GM11168 (cell line): ENCODE measurements around the gene IL34.

ENCODE experiments used
- in situ Hi-C: fragments of 300-500 bp; cut with MboI; formaldehyde crosslinking; loops from one replicate; pipeline ENCODE4 v1.12.0; 2022; ENCODE audit warnings: low sequenced_read_pairs; ENCODE audit not compliant: unreplicated experiment

The IL34 gene

DNA sequence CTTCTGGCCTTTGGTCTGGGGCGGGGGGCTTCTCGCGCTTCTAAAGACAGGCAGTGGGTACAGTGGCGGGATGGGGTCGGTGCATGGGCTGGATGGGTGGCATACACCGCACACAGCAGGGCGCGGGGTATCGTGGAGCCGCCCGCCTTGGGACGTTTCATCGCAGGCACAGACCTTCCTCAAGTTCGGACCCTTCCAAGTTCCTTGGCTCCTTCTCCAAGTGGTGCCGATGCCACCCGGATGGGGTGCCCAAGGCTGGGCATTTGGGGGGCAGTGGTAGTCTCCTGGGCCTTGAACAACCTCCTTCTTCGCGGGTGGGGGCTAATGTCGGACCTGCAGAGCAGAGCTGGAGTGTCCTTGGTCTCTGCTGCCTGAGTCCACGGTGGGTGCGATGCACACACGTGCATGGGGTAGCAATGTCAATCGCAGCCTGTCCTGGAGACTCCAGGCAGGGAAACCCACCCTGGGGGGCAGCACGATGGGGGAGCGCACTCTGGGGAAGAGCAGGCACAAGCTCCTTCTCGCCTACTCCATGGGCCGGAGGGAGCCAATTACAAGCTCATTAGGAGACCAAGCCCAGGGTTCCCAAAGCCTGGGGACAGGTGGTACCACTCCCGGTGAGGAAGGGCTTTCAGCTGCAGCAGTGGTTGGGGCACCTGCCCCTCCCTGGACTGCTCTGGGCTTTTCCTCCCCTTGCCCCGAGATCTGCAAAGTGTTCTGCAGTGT, 40.2 kb downstream of the IL34 start:
- in situ Hi-C loops, result no loop called here

DNA sequence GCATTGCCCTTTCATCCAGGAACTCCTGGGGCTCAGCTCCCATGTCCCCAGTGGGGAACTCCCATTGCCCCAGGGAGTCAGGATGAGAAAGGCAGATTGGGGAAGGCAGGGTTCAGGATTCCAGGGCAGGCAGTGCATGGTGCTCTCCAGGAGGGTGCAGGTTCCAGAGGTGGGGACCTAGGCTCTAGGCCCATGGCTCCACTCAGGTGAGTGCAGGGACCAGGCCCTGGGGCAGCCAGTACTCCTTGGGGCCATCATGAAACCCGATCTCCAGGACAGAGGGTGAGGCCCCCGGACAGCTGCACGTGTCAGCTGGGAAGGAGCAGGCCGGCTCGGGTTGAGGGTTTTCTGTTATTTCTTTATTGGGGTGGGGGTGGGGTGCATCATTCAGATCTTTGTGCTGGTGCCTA, 40.7 kb downstream of the IL34 start:
- in situ Hi-C loops, result no loop called here

DNA sequence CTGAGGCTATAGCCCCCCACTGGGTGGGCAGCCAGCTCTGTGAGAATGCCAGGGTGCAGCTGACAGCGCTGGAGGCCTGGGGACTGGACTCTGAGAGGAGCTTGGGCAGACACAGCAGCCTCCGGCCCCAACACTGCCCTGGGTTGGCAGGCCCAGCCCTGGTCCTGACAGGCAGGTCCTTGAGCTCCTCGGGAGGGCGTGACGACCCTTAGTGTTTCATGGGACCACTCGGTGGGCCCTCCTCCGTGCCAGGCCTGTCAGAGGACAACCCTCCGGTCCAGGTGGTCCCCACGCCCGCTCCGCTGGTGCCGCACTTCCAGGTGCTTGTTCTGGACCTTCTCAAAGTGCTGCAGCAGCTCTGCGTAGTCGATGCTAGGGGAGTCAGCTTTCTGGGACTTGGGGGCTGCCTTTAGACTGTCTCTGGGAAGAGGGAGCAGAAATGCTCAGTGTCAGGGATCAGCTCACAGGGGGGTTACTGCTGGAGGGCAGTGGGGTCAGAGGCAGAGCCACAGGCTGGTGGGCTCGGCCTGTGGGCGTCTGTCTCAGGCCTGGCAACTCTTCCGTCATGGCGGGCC, 41.4 kb downstream of the IL34 start:
- in situ Hi-C loops, result no loop called here

DNA sequence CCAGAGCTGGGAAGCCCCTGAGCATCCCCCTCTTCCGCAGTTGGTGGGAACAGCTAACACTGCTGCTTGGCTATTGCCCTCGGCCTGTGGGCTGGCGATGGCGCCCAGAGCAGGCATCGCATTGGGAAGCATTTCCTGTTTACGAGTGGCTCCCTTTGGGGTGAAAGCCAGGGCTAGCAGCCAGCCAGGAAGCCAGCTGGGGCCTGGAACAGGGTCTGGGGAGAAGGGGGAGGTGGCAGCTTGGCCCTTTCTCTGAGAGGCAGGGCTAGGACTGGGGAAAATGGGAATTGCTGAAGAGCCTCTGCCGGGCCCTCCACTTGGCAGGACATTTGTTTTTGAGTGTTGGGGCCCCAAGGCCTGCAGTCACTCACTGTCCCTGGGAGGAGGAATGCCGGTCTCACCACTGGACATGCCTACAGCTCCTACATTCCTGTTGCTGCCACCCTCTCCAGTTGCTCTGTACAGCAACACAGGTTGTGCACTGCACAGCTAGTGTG, 41.9 kb downstream of the IL34 start:
- in situ Hi-C loops, result no loop called here

DNA sequence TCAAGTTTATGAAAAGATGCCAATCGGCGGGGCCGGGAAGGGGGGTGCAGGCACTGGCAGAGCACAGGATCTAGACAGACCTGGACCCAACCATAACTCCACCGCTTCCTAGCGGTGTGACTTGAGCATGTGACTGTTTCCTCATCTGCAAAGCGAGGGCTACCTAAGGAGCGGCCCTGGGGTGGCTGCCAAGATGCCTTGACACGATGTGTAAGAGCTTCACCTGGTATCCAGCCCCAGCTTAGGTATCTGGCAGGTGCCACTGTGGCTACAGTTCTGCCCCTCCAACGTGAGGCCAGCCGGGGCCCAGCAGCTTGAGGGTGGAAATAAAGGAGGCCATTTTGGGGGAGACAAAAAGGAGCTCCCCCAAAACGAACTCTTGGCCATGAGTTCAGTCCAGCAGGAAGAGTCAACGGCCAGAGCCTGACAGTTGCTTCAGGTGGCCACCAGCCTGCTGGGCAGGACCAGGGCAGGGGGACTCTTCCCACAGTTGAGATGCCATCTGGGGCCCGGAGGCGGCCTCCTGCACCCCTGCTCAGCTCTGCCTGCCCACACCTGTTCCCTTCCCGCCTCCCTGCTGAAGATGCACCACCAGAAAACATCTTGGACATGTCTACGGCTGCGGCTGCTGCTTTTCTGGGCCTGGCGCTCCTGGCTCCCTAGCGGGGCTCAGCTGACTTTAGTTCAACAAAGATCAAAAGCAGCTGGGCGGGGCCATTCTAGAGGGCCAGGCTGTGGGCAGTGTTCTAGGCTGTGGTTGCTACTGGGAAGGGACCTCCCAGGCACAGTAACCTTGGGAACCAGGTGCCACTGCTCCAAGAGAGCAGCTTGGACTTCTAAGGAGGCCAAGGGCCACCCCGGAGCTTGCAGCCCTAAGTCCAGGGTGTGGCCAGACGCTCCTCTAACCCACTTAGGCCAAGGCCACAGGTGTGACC, 42.9 kb downstream of the IL34 start:
- in situ Hi-C loops, result no loop called here

DNA sequence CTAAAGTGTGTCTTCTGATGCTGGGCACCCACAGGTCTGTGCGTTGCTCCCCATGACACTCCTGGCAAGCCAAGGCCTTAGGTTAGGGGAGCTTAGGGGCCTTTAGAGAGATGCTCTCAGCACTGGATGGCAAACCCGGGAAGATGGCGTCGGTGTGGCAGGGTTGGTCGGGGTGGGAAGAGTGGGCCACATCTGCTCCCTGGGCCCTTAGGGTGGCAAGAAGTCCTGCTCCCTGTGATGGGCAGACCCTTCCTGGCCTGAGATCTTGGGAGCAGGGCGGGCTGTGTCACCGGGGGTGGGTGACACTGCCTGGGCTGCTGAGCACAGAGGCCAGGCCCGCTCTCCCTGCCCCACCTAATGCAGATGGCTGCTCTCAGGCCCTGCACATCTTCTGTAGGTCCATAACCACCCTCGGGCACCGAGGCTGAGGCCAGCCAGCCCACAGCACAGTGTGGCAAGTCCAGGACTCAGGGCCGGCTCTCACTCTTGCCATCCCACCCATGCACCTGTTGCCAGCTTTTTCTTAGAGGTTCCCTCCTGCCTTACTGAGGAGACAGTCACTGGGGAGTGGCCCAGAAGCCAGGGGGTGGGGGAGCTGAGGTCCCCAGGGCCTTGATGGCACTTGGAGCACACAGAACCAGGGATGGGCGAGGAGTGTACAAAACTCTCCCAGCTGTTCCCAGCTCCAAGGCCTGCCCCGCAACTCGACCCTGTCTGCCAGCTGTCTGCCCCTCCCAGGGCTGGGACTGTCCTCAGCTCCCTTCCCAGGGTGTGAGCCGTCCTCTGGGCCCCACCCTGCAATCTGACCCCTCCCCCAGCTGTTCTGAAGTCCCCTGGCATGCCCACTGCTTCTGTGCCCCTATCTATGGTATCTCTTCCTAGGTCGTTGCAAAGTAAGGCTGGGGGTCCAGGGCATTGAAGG, 43.9 kb downstream of the IL34 start:
- in situ Hi-C loops, result no loop called here

DNA sequence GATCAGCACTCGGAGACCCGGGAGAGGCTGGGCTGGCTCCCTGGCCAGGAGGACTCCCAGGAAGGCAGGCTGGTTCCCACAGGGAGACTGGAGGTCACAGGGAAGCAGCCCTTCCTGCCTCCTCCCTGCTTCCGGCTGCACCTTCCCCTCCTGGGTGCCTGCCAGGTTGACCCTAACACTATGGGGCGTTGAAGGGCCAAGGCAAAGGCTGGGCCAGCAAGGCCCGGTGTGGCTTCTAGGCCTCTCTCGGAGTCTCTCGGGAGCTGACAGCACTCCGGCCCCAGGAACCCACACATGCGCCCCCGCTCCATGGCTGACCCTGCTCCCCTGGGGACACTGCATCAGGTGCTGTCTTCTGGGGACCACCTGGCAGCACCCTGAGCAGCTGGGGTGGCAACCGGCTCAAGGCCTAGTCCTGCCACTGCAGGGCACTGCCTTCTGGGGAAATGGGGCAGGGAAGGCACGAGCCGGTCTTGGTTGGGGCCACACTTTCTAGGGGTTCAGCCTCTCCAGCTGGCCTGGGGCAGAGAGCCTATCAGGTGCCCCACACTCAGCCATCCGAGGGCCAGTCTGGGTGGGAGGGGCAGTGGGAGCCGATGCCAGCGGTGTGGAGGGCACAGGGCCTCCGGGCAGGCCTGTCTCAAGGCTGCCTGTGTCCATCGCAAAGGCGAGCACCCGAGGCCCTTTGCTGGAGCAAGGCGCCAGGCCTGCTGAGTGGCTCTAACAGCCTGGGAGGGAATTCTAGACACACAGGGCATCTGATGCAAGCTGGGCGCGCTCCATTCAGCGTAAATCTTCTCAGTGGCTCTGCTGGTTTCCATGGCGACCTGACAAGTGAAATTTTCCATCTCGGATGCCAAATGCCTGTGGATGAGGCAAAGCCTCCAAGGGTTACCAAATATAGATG, 45.1 kb downstream of the IL34 start:
- in situ Hi-C loops, result no loop called here

DNA sequence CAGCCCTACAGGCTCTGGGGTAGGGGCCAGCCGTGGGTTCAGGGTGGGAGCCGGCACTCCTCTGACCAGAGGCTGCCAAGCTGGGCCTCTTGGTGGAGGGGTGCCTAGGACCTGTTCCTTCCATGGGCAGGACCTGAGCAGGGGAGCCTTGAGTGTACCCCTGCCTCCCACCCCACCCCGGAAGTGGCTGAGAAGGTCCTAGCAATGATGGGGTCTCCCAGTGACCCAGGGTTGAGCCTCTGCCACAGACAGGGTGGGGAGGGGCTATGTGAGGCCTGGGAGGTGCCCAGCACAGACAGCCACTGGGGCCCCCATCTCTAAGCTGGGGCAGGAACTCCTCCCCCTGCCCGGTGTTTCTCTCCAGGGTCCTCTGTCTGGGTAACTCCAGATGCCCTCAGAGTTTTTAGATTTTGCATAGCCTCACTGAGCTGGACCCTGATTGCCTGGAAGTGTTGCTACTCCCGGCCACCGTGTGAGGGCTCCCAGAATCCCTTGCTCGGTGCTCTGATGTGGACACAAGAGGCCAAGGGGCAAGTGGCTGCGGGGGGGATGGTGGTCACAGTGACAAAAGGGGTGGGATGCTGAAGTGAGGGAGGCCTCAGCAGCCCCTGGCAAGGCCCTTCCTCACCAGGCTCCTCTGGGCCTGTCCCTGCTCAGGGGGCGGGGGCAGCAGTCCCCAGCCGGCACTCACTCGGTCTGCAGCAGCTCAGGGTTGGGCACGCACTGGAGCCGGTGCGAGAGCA, 45.9 kb downstream of the IL34 start:
- in situ Hi-C loops, result no loop called here

DNA sequence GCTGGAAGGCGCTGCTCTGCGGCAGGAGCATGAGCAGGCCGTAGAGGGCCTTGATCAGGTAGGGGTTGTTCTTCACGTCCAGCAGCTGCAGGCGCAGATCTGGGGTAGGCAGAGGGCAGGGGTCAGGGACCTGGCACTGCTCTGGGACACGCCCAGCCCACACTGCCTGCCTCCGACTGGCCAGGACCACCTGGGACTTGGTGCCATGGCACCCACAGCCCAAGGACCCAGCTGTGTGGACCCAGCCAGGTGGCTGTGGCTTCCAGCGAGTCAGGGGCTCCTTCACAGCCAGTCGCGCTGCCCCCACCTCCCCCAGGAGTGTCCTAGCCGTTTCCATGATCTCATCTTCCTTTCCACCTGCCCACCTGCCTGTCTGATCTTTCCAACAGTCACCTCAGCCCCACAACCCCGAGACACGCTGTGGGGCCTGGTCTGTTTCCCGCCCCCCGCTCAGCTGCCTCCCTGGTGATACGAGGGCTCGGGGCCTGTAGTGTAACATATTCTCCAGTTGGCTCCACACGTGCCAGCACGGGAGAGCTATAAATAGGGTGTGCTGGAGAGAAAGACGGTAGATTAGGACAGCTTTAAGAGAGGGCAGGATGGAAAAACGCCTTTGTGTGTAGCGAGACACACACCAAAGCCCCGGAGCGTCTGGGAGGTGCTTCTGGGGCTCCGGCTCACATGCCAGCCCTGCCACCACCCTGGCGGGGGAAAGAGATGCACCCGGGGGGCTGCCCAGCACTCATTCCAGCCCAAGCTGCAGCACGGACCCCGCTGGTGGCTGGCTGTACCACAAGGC, 46.7 kb downstream of the IL34 start:
- in situ Hi-C loops, result no loop called here

DNA sequence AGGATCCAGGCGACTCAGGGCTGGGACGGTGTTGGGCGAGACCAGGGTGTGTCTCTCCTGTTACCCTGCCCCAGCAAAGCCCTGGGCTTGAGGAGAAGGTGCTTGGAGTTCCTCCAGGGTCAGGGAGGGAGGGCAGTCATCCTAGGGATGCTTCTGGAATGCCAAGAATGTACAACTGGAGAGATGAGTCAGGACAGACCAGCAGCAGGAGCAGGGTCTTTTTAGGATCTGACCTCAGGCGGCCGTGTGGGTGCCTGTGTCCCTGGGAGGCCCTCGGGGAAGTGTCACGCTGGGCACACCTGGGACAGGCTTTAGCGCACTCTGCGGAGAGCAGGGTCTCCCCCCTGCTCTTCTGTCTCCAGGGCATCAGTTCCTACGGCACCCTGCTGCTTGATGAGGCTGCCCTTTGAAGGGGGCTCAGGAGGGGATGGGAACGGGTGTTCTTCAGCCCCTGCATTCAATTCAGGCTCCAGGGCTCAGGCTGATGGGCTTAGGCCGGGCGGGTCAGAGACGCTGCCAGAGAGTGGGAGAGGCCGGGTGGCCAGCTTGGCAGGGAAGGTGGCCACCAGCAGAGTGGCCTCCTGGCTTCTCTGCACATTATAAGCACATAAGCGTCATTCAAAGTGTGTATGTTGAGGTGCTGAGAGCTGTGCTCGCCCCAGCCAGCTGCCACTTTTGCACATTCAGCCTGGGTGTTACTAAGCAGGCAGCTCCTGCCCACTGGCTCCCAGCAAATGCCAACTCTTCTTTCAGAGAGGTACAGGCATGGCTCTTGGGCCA, 47.9 kb downstream of the IL34 start:
- in situ Hi-C loops, result no loop called here

DNA sequence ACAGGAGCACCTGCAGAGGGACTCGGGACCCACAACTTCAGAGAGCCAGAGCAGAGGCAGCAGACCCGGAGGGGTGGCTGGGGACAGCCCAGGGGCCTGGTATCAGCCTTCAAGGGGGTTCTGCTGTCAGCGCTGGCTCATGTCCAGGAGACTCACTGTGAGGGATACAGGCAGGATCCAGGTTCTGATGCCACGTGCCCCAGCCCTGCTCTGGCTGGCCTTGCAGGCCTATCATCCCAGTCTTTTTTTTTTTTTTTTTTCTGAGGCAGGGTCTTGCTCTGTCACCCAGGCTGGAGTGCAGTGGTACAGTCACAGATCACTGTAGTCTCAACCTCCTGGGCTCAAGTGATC, 48.5 kb downstream of the IL34 start:
- in situ Hi-C loops, result no loop called here

DNA sequence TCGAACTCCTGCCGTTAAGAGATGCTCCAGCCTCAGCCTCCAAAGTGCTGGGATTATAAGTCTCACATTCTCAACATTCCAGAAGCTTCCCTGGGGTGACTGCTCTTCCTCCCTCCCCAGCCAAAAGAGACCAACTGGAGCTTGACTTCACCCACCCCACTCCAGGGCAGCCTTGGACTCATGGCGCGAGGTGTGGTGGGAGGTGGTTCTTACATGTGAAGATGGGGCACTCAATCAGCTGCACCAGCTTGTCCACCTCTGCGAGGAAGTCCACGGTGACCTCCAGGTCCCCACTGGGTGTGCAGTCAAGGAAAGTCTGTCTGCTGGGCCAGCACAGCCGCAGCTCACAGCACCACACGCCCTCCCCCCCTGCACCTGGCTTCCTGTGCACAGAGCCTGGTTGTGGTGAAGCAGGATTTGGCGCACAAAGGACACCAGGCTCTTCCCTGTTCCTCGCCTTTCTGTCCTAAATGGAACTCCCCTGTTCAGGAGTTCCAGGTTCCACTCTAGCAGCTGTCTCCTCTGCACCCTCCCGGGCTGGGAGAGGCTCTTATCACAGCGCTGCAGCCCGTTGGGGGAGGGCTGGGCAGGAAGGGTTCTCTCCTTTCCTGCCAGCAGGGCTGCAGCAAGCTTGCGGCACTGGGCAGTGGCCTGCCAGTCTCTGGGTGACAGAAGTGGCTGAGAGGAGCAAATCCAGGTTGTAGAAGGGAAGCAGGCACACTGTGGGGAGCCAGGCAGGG, 49.1 kb downstream of the IL34 start:
- in situ Hi-C loops, result no loop called here

DNA sequence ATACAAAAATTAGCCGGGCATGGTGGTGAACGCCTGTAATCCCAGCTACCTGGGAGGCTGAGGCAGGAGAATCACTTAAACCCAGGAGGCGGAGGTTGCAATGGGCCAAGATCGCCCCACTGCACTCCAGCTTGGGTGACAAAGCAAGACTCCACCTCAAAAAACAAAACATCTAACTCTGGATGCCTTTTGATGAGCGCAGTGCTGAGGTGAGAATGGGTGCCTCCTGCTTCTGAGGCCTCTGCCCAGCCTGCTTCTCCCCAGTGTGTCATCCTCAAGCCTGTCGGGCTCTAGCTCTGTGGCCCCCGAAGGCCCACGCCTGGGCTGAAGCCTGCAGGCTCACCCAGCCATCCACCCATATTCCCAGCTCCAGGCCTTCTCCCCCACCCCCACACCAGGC, 50.0 kb downstream of the IL34 start:
- in situ Hi-C loops, result no loop called here

DNA sequence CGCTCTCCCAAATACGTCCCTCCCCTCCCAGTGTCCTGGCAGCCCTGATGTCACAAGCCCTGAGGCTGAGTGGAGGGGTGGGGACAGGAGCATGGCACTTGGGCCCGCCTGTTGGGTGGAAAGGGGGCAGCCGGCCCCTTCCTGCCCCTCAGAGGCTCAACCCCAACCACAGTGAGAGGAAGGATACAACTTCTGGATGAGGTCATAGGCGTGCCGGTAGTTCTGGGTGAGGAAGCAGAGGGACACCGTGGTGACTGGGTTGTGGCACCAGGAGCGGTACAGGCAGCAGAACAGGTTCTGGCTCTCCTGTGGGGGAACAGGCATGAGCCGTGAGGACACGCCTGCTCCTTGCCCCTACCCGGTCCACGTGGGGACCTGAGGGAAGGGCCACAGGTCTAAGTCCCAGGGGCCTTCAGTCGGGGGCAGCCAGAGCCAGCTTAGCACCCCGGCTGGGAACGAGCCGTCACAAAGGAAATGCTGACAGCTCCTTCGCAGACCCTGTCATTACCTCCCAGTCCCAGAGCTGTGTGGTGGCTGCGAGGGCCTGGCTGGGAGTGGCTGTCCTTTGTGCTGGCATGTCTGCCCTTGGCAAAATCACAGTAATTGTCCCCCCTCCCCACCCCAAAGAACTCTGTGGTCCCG, 50.7 kb downstream of the IL34 start:
- in situ Hi-C loops, result no loop called here

DNA sequence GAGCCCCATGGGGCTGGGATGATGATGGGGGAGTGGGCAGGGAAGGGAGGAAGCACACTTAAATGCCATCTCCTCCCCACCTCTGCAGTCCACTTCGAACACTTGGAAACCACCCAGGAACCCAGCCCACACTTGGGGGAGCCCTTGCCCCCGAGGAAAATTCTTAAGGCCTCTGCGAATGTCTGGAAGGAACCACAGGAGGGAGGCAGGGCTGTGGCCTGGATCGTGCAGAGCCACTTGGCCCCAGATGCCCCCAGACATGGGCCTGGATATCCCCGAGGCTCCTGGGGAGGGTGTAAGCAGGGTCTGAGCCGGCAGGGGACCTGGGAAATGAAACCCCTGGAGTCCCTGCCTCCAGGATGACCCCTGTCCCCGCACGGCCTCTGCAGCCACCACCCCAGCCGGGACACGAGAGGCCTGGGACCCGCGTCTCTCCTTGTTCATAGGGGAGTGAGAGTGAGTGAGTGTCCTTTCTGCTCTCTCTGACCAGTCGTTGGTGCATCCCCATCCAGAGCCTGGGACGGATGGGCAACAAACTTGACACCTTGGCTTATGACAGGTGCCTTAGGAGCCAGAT, 51.3 kb downstream of the IL34 start:
- in situ Hi-C loops, result no loop called here
